ENCODE measurements around the gene GLOD5. TPM values are rescaled to one million over a fixed set of nuclear protein-coding genes. Genes with fewer than 3 reads are reported as not detected.

The GLOD5 gene
- total RNA-seq, 1 experiment from 2014 or later, result not detected

- Mint-ChIP-seq H3K4me1 (ENCODE audit: insufficient read depth, unreplicated experiment) (no peaks in the 10 kb centered on the region), H3K27ac (ENCODE audit: low read depth, unreplicated experiment) (no peak overlapping the region), H3K9me3 (ENCODE audit: unreplicated experiment) (no peaks in the 10 kb centered on the region), H3K27me3 (ENCODE audit: insufficient read depth, unreplicated experiment) (no peaks in the 10 kb centered on the region), H3K36me3 (ENCODE audit: insufficient read depth, unreplicated experiment) (peaks cover 13% of the 10 kb centered on the region), H3K4me3 (ENCODE audit: unreplicated experiment) (no peak overlapping the region)
- peak; percentile 2 for DNase-seq (ENCODE audit: unreplicated experiment)
- no TSS peak for BruUV-seq (replicated peaks)
- ChIA-PET CTCF (interaction anchor here (0.6 to 1.2 kb wide), 2 partner anchors 84 to 450 kb away, joined by 3 to 5 read pairs; no protein-coding TSS in a partner anchor), POLR2A (no interaction called here)
- intact Hi-C loops (cut with micrococcal nuclease), result no loop called here
- TF ChIP-seq, protein P1, sequence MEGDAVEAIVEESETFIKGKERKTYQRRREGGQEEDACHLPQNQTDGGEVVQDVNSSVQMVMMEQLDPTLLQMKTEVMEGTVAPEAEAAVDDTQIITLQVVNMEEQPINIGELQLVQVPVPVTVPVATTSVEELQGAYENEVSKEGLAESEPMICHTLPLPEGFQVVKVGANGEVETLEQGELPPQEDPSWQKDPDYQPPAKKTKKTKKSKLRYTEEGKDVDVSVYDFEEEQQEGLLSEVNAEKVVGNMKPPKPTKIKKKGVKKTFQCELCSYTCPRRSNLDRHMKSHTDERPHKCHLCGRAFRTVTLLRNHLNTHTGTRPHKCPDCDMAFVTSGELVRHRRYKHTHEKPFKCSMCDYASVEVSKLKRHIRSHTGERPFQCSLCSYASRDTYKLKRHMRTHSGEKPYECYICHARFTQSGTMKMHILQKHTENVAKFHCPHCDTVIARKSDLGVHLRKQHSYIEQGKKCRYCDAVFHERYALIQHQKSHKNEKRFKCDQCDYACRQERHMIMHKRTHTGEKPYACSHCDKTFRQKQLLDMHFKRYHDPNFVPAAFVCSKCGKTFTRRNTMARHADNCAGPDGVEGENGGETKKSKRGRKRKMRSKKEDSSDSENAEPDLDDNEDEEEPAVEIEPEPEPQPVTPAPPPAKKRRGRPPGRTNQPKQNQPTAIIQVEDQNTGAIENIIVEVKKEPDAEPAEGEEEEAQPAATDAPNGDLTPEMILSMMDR (IDR thresholded peaks at IDR 0.05; ENCODE audit: unreplicated experiment), result no peak
Observed at GRCh38 chrX:48806081-48806480, 44.5 kb downstream of the GLOD5 start.

DNA sequence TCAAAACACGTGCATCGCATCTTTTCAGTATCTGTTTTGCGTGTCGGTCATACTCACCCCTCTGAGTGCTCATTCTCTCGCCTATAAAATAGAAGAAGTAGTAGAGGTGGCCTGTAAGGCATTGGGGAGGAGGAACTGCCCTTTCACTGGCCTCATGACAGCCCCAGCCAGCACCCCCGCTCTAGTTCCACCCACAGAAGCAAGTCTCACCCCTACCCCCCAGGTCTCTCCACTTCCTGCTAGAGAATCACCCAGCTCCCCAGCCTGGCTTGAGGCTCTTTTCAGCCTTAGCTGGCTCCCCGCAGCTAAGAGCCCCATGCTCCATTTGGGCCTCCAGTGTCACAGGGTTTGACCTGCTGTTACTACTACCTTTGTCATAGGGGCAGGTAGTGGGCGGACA is 52.1 kb downstream of the GLOD5 start:
- POLR2A ChIA-PET, result no interaction called here
- no peak for DNase-seq (ENCODE audit: unreplicated experiment)
- BruUV-seq (replicated peaks), result no TSS peak
- Mint-ChIP-seq H3K4me1 (ENCODE audit: insufficient read depth, unreplicated experiment) (no peaks in the 10 kb centered on the region), H3K36me3 (ENCODE audit: insufficient read depth, unreplicated experiment) (peaks cover 27% of the 10 kb centered on the region), H3K4me3 (ENCODE audit: unreplicated experiment) (no peak overlapping the region), H3K27ac (ENCODE audit: low read depth, unreplicated experiment) (no peak overlapping the region), H3K27me3 (ENCODE audit: insufficient read depth, unreplicated experiment) (no peaks in the 10 kb centered on the region), H3K9me3 (ENCODE audit: unreplicated experiment) (no peaks in the 10 kb centered on the region)
- intact Hi-C loops (cut with micrococcal nuclease), result no loop called here
- TF ChIP-seq, protein P1 (IDR thresholded peaks at IDR 0.05; ENCODE audit: unreplicated experiment), result no peak
- CTCF ChIA-PET, result interaction anchor here (0.7 kb wide), 1 partner anchor 160 kb away, joined by 3 read pairs; no protein-coding TSS in a partner anchor

- TF ChIP-seq, protein P1 (IDR thresholded peaks at IDR 0.05; ENCODE audit: unreplicated experiment), result no peak
- H3K36me3 Mint-ChIP-seq (ENCODE audit: insufficient read depth, unreplicated experiment), result peaks cover 29% of the 10 kb centered on the region
- no peak overlapping the region for H3K4me3 Mint-ChIP-seq (ENCODE audit: unreplicated experiment)
- H3K27me3 Mint-ChIP-seq (ENCODE audit: insufficient read depth, unreplicated experiment), result no peaks in the 10 kb centered on the region
- ChIA-PET CTCF (no interaction called here), POLR2A (no interaction called here)
- peaks cover 4% of the 10 kb centered on the region for H3K9me3 Mint-ChIP-seq (ENCODE audit: unreplicated experiment)
- no peak overlapping the region for H3K27ac Mint-ChIP-seq (ENCODE audit: low read depth, unreplicated experiment)
- no TSS peak for BruUV-seq (replicated peaks)
- H3K4me1 Mint-ChIP-seq (ENCODE audit: insufficient read depth, unreplicated experiment), result no peaks in the 10 kb centered on the region
- no peak for DNase-seq (ENCODE audit: unreplicated experiment)
- intact Hi-C loops (cut with micrococcal nuclease), result no loop called here
Observed at GRCh38 chrX:48814722-48815121, 53.2 kb downstream of the GLOD5 start.

GRCh38 chrX:48815266-48815665 is 53.7 kb downstream of the GLOD5 start:
- ChIA-PET POLR2A (no interaction called here), CTCF (no interaction called here)
- Mint-ChIP-seq H3K9me3 (ENCODE audit: unreplicated experiment) (peaks cover 8% of the 10 kb centered on the region), H3K27me3 (ENCODE audit: insufficient read depth, unreplicated experiment) (no peaks in the 10 kb centered on the region), H3K4me1 (ENCODE audit: insufficient read depth, unreplicated experiment) (no peaks in the 10 kb centered on the region), H3K4me3 (ENCODE audit: unreplicated experiment) (no peak overlapping the region), H3K36me3 (ENCODE audit: insufficient read depth, unreplicated experiment) (peaks cover 33% of the 10 kb centered on the region), H3K27ac (ENCODE audit: low read depth, unreplicated experiment) (no peak overlapping the region)
- intact Hi-C loops (cut with micrococcal nuclease), result no loop called here
- no peak for DNase-seq (ENCODE audit: unreplicated experiment)
- TF ChIP-seq, protein P1 (IDR thresholded peaks at IDR 0.05; ENCODE audit: unreplicated experiment), result no peak
- no TSS peak for BruUV-seq (replicated peaks)

All from MCF 10A (cell line).